Neural cell (in vitro differentiated cells): Measurements from ENCODE around the gene SYNE3. TPM values are rescaled to one million over a fixed set of nuclear protein-coding genes. Genes with fewer than 3 reads are reported as not detected.

Experiments used
- H2AFZ ChIP-seq: fragments of 200-600, 300-800 bp; sonication (generic), shearing (Covaris generic); 2 replicates; pipeline ENCODE4 v1.6.0; 2014; ENCODE audit warnings: low read depth, mild to moderate bottlenecking, antibody characterized with exemption, low read length, moderate library complexity
- H3F3A ChIP-seq: fragments of 200-600 bp; shearing (Covaris generic); 2 replicates; pipeline ENCODE4 v1.6.1; 2016; ENCODE audit warnings: mild to moderate bottlenecking, moderate library complexity, mixed read lengths, antibody characterized with exemption, low read length; ENCODE audit not compliant: insufficient read depth, poor library complexity, severe bottlenecking
- H3K27ac ChIP-seq: fragments of 200-600, 300-800 bp; sonication (generic), shearing (Covaris generic); 2 replicates; pipeline ENCODE4 v1.5.1; 2014; ENCODE audit warnings: mild to moderate bottlenecking, low read length, moderate library complexity
- H3K27me3 ChIP-seq: fragments of 300-800, 200-600 bp; sonication (generic), shearing (Covaris generic); 2 replicates; pipeline ENCODE4 v1.6.0; 2014; ENCODE audit warnings: mild to moderate bottlenecking, low read depth, low read length, moderate library complexity; ENCODE audit not compliant: insufficient read depth
- H3K36me3 ChIP-seq: fragments of 300-800, 200-600 bp; sonication (generic), shearing (Covaris generic); 2 replicates; pipeline ENCODE4 v1.5.1; 2014; ENCODE audit warnings: mild to moderate bottlenecking, antibody characterized with exemption, low read length, moderate library complexity; ENCODE audit not compliant: insufficient read depth
- H3K4me2 ChIP-seq: fragments of 300-800, 200-600 bp; sonication (generic), shearing (Covaris generic); 2 replicates; pipeline ENCODE4 v1.6.0; 2014; ENCODE audit warnings: mild to moderate bottlenecking, low read length
- H3K4me3 ChIP-seq: fragments of 300-800, 200-600 bp; sonication (generic), shearing (Covaris generic); 2 replicates; pipeline ENCODE4 v1.5.1; 2014; ENCODE audit warnings: mild to moderate bottlenecking, low read length, moderate library complexity
- H3K79me2 ChIP-seq: fragments of 200-600 bp; shearing (Covaris generic); replicated peaks from 2 replicates; pipeline ENCODE4 v1.6.0; 2014; ENCODE audit warnings: mild to moderate bottlenecking, low read length, moderate library complexity; ENCODE audit not compliant: insufficient read depth
- H3K9ac ChIP-seq: fragments of 300-800, 200-600 bp; sonication (generic), shearing (Covaris generic); 2 replicates; pipeline ENCODE4 v1.6.1; 2016; ENCODE audit warnings: mild to moderate bottlenecking, low read length, mixed read lengths
- H3K9me2 ChIP-seq: fragments of 200-600 bp; shearing (Covaris generic); 2 replicates; pipeline ENCODE4 v1.6.1; 2016; ENCODE audit warnings: mild to moderate bottlenecking, low read length, mixed read lengths; ENCODE audit not compliant: insufficient read depth
- H3K9me3 ChIP-seq: fragments of 200-600, 300-800 bp; sonication (generic), shearing (Covaris generic); 2 replicates; pipeline ENCODE4 v1.6.1; 2016; ENCODE audit warnings: mild to moderate bottlenecking, mixed run types, low read length, moderate library complexity, mixed read lengths
- H4K20me1 ChIP-seq: fragments of 200-600 bp; shearing (Covaris generic); 2 replicates; pipeline ENCODE4 v1.6.1; 2016; ENCODE audit warnings: mild to moderate bottlenecking, mixed run types; ENCODE audit not compliant: insufficient read depth
- CTCF ChIP-seq: fragments of 450-650 bp; IDR thresholded peaks from 2 replicates; pipeline ENCODE4 v1.5.1; 2014; ENCODE audit warnings: antibody characterized with exemption, mild to moderate bottlenecking, moderate library complexity; ENCODE audit not compliant: poor library complexity, severe bottlenecking
- EP300 ChIP-seq: fragments of 450-650 bp; conservative IDR thresholded peaks from 2 replicates; pipeline ENCODE4 v1.6.1; 2014; ENCODE audit warnings: antibody characterized with exemption, mild to moderate bottlenecking, moderate library complexity; ENCODE audit not compliant: poor library complexity, severe bottlenecking
- EZH2 ChIP-seq: fragments of 200-600, 300-800 bp; shearing (Covaris generic), sonication (generic); IDR thresholded peaks from 2 replicates; pipeline ENCODE4 v1.6.1; 2014; ENCODE audit warnings: antibody characterized with exemption, low read length, borderline replicate concordance, mild to moderate bottlenecking; ENCODE audit not compliant: insufficient read depth, poor library complexity, severe bottlenecking
- MXI1 ChIP-seq: fragments of 450-650 bp; conservative IDR thresholded peaks from 2 replicates; pipeline ENCODE4 v1.6.1; 2014; ENCODE audit warnings: antibody characterized with exemption, mild to moderate bottlenecking; ENCODE audit not compliant: poor library complexity, severe bottlenecking
- POLR2AphosphoS5 ChIP-seq: IDR thresholded peaks from 2 replicates; pipeline ENCODE4 v1.6.1; 2012
- RAD21 ChIP-seq: fragments of 450-650 bp; conservative IDR thresholded peaks from 2 replicates; pipeline ENCODE4 v1.6.1; 2014; ENCODE audit warnings: antibody characterized with exemption, mild to moderate bottlenecking, moderate library complexity
- REST ChIP-seq: IDR thresholded peaks from 2 replicates; pipeline ENCODE4 v1.6.1; 2012; ENCODE audit warnings: borderline replicate concordance
- SMC3 ChIP-seq: fragments of 450-650 bp; conservative IDR thresholded peaks from 2 replicates; pipeline ENCODE4 v1.6.1; 2014; ENCODE audit warnings: antibody characterized with exemption, mild to moderate bottlenecking, moderate library complexity; ENCODE audit not compliant: poor library complexity
- TAF1 ChIP-seq: IDR thresholded peaks from 2 replicates; pipeline ENCODE4 v1.6.1; 2012; ENCODE audit warnings: low read depth
- polyA plus RNA-seq: library from polyadenylated mRNA; depleted of rRNA; stranded (reverse); fragments of >200 nt; gene quantifications from 2 replicates; pipeline ENCODE4 v1.2.3, GENCODE V29; 2014

The SYNE3 gene
- polyA plus RNA-seq, 1 donor from 2014 or later = 0.35 TPM

GRCh38 chr14:95503365-95504134, 12.9 kb downstream of the SYNE3 start:
- H3K4me2 ChIP-seq = no peak overlapping the region
- no peaks in the 10 kb centered on the region for H4K20me1 ChIP-seq
- no peak overlapping the region for H3K9ac ChIP-seq
- no peaks in the 10 kb centered on the region for H3K9me2 ChIP-seq
- H3K27me3 ChIP-seq = no peaks in the 10 kb centered on the region
- H3K79me2 ChIP-seq = no peaks in the 10 kb centered on the region
- H3K4me3 ChIP-seq = no peak overlapping the region
- no peaks in the 10 kb centered on the region for H3F3A ChIP-seq
- no peaks in the 10 kb centered on the region for H3K9me3 ChIP-seq
- H3K36me3 ChIP-seq = no peaks in the 10 kb centered on the region
- H3K27ac ChIP-seq = no peak overlapping the region
- H2AFZ ChIP-seq = no peak overlapping the region
- TF ChIP-seq MXI1 = no peak
- TF ChIP-seq TAF1 = no peak
- no peak for TF ChIP-seq EZH2
- TF ChIP-seq REST = no peak
- TF ChIP-seq RAD21 = no peak
- no peak for TF ChIP-seq CTCF
- TF ChIP-seq SMC3 = no peak
- TF ChIP-seq EP300 = no peak
- TF ChIP-seq POLR2AphosphoS5 = no peak

GRCh38 chr14:95502381-95502950, 14.0 kb downstream of the SYNE3 start:
- Histone ChIP-seq H3K4me2 (no peak overlapping the region), H3K27me3 (no peaks in the 10 kb centered on the region), H3F3A (no peaks in the 10 kb centered on the region), H3K9me3 (no peaks in the 10 kb centered on the region), H3K9ac (no peak overlapping the region), H3K36me3 (no peaks in the 10 kb centered on the region), H4K20me1 (no peaks in the 10 kb centered on the region), H2AFZ (no peak overlapping the region), H3K27ac (no peak overlapping the region), H3K4me3 (no peak overlapping the region), H3K79me2 (no peaks in the 10 kb centered on the region), H3K9me2 (no peaks in the 10 kb centered on the region)
- TF ChIP-seq EZH2 (no peak), POLR2AphosphoS5 (no peak), RAD21 (no peak), EP300 (no peak), TAF1 (no peak), MXI1 (no peak), REST (no peak), CTCF (no peak)
